GM12891 (cell line): ENCODE data around the gene COPG2.
"Not testable (repeated sequence)": the region's sequence is repeated elsewhere in the genome, so short reads cannot be mapped to it uniquely, and the experiment has no call there.

Experiments
- DNase-seq: peaks from one replicate; pipeline ENCODE4 v3.0.0; 2011; ENCODE audit warnings: low spot score; ENCODE audit not compliant: insufficient read length
- FAIRE-seq: peaks from 2 replicates; lab custom pipeline; 2011; peaks lifted over from hg19 to GRCh38; lab: Jason Lieb, UNC
- PAX5 ChIP-seq: IDR thresholded peaks from 2 replicates; pipeline ENCODE4 v1.6.1; 2011; ENCODE audit warnings: low read length, moderate library complexity, mild to moderate bottlenecking; ENCODE audit not compliant: insufficient read depth, severe bottlenecking
- POLR2A ChIP-seq: IDR thresholded peaks from 2 replicates; pipeline ENCODE4 v1.6.1; 2011; ENCODE audit warnings: low read depth, low read length, control low read depth
- POLR2AphosphoS5 ChIP-seq: IDR thresholded peaks from 2 replicates; pipeline ENCODE4 v1.6.1; 2011; ENCODE audit warnings: low read depth, low read length, control low read depth
- POU2F2 ChIP-seq: IDR thresholded peaks from 2 replicates; pipeline ENCODE4 v1.6.1; 2011; ENCODE audit warnings: low read depth, mild to moderate bottlenecking, control low read depth, low read length, moderate library complexity
- SPI1 ChIP-seq: IDR thresholded peaks from 2 replicates; pipeline ENCODE4 v1.6.1; 2011; ENCODE audit warnings: low read depth, low read length, control low read depth
- TAF1 ChIP-seq: IDR thresholded peaks from 2 replicates; pipeline ENCODE4 v1.6.1; 2011; ENCODE audit warnings: low read depth, low read length, control low read depth

The COPG2 gene

DNA sequence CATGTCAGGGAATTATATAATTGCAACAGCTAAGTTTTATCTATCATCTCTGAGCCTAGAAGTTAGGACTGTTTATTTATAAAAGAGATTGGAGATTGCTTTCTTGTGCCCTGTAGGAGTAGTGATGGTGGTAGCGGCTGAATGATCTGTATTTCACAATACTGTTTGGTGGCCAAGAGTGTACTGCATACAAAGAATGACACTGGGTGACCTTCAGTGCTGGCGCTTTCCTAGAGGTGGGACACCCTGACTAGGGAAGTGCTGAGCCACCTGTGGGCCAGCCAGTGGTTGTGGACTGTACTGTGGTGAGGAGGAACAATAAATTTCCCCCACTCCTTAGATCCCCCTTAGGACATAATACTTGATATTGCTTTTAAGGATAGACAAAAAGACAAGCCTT, 53.0 kb downstream of the COPG2 start:
- no peak for FAIRE-seq
- DNase-seq: no peak
- TF ChIP-seq POLR2AphosphoS5 (no peak), PAX5 (no peak), POLR2A (no peak), POU2F2 (no peak), TAF1 (no peak), SPI1 (no peak)

DNA sequence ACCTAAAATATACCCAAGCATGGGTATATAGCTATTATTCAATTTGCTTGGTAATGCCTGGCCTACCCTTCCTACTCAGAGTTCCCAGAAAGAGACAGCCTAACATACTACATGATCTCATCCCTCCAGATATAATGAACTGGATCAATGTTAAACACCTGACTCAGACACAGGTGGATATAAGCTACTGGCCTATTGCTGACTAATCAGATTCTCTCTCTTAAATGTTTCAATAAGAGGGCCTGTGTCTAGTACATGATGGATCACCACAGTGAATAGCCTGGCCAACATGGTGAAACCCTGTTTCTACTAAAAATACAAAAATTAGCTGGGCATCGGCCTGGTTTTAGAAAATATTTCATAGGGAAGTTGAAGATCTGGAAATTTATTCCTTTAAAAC, 54.1 kb downstream of the COPG2 start:
- FAIRE-seq (no peak), DNase-seq (no peak)
- no peak for TF ChIP-seq SPI1
- no peak for TF ChIP-seq POU2F2
- no peak for TF ChIP-seq PAX5
- TF ChIP-seq TAF1: no peak
- no peak for TF ChIP-seq POLR2AphosphoS5
- TF ChIP-seq POLR2A: no peak

DNA sequence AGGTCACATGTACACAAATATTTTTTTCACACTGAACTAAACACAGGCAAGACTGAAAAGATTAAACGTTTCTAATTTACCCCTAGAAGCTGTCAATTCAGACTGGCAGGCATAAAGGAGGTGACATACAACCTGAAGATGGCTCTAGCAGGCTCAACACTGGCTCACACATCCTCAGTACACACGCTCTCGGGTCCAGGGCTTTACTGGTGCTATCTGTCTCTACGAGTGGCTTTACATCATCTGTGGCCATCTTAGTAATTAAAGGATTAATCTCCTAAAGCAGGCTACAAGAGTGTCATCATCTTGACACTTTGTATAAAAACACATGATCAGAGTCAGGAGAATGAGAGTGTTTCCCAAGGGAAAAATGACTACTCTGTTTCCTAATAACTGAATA, 57.3 kb downstream of the COPG2 start:
- no peak for DNase-seq
- no peak for TF ChIP-seq PAX5
- no peak for TF ChIP-seq SPI1
- no peak for TF ChIP-seq POLR2A
- TF ChIP-seq TAF1: no peak
- no peak for TF ChIP-seq POLR2AphosphoS5
- no peak for TF ChIP-seq POU2F2
- FAIRE-seq: no peak

DNA sequence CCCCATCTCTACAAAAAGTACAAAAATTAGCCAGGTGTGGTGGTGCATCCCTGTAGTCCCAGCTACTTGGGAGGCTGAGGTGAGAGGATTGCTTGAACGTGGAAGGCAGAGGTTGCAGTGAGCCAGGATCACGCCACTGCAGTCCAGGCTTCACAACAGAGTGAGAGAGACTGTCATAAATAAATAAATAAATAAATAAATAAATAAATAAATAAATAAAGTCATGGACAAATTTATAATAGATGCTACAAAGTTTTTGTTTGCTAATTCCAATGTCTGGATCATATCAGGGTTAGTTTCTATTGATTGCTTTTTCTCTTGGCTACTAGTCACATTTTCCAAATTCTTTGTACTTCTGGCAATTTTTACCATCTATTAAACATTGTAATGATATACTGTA, 61.5 kb downstream of the COPG2 start:
- not testable (repeated sequence) for FAIRE-seq, DNase-seq

DNA sequence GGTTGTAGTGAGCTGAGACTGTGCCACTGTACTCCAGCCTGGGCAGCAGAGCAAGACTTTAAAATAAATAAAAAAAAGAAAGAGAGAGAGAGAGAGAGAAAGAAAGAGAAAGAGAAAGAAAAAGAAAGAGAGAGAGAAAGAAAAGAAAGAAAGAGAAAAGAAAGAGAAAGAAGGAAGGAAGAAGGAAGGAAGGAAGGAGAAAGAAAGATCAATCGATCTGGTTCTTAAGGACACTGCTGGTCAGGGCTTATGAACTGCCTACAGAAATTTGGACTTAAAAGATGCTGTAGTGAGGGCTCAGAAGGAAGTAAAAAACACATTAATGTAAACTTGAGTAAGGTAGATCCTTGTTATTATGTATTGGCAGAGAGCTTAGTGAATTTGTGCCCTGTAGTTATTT, 62.4 kb downstream of the COPG2 start:
- DNase-seq (no peak), FAIRE-seq (no peak)
- TF ChIP-seq TAF1 (no peak), POLR2A (no peak), PAX5 (no peak), POLR2AphosphoS5 (no peak), POU2F2 (no peak), SPI1 (no peak)

DNA sequence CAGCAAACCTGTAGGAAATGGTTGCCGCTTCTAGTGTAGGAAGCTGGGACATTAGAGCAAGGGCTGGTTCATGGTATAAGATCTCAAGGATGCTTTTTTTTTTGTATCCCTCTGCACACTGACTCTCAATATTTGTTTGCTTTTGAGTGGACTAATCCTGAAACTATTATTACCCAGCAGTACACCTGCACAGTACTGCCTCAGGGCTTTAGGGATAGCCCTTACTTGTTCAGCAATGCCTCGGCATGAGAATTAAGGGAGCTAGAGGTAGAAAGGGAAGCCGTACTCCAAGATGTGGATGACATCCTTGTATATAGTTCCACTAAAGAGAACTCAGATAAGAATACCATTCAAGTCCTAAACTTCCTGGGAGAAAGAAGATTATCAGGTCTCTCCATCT, 70.5 kb downstream of the COPG2 start:
- TF ChIP-seq SPI1 (no peak), POLR2AphosphoS5 (no peak), TAF1 (no peak), POLR2A (no peak), PAX5 (no peak), POU2F2 (no peak)
- DNase-seq (no peak), FAIRE-seq (no peak)

DNA sequence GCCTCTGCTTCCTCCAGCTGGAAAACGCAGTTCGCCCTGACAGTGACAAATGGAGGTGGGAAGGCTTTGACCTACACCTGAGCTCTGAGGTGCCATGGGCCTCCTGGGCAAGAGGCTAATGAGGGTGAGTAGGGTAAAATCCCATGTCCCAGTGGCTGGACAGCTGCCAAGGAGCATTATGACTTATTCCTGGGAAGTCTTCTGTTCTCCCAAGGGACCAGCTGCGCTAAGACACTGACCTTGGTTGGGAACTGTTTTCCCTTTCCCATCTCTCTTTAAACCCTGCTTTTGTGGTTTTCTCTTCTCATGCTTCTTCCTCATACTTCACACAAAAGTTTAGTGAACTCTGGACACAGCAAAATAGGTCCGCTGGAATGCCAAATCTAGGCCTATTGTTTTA, 72.6 kb downstream of the COPG2 start:
- no peak for DNase-seq
- TF ChIP-seq PAX5 (no peak), POU2F2 (no peak), POLR2AphosphoS5 (no peak), TAF1 (no peak), SPI1 (no peak), POLR2A (no peak)
- no peak for FAIRE-seq

DNA sequence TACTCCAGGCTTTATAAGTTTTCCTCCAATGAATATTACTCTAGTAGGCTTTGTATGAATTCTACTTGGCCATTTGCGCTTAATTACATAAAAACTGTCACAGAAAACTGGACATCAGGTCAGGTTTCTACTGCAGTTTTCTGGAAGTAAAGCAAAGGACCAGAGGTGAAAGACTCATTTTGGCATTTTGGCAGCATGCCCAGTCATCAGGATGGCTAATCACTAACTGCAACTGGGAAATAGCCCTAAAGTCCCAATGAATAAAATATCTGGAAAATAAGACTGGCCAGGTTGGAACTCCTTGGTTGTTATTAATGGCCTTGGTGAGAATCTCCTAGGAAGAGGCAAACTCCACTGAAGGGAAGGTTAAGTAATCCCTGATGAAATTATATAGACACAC, 75.5 kb downstream of the COPG2 start:
- DNase-seq (no peak), FAIRE-seq (no peak)
- TF ChIP-seq SPI1 (no peak), TAF1 (no peak), POLR2A (no peak), POLR2AphosphoS5 (no peak), PAX5 (no peak), POU2F2 (no peak)

DNA sequence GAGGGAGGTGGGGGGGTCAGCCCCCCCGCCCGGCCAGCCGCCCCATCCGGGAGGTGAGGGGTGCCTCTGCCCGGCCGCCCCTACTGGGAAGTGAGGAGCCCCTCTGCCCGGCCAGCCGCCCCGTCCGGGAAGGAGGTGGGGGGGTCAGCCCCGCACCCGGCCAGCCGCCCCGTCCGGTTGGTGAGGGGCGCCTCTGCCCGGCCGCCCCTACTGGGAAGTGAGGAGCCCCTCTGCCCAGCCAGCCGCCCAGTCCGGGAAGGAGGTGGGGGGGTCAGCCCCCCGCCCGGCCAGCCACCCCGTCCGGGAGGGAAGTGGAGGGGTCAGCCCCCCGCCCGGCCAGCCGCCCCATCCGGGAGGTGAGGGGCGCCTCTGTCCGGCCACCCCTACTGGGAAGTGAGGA, 77.1 kb downstream of the COPG2 start:
- FAIRE-seq, DNase-seq: not testable (repeated sequence)

DNA sequence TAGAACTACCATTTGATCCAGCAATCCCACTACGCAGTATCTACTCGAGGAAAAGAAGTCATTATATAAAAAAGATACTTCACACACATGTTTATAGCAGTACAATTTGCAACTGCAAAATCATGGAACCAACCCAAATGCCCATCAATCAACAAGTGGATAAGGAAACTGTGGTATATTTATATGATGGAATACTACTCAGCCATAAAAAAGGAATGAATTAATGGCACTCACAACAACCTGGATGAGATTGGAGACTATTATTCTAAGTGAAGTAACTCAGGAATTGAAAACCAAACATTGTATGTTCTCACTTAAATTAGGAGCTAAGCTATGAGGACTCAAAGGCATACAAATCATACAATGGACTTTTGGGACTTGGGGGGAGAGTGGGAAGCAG, 82.6 kb downstream of the COPG2 start:
- DNase-seq, FAIRE-seq: not testable (repeated sequence)

DNA sequence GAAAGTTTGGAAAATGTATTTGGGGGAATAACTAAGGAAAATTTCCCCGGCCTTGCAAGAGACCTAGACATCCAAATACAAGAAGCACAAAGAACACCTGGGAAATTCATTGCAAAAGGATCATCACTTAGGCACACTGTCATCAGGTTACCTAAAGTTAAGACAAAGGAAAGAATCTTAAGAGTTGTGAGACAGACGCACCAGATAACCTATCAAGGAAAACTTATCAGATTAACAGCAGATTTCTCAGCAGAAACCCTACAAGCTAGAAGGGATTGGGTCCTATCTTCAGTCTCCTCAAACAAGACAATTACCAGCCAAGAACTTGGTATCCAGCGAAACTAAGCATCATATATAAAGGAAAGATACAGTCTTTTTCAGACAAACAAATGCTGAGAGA, 93.4 kb downstream of the COPG2 start:
- DNase-seq, FAIRE-seq: not testable (repeated sequence)

DNA sequence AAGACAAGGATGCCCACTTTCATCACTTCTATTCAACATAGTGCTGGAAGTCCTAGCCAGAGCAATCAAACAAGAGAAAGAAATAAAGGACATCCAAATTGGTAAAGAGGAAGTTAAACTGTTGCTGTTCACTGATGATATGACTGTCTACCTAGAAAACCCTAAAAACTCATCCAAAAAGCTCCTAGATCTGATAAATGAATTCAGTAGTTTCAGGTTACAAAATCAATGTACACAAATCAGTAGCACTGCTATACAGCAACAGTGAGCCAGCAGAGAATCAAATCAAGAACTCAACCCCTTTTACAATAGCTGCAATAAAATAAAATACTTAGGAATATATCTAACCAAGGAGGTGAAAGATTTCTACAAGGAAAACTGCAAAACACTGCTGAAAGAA, 98.4 kb downstream of the COPG2 start:
- not testable (repeated sequence) for DNase-seq, FAIRE-seq
